Endometrial microvascular endothelial cells (primary cell): ENCODE data around the gene ELOVL6. TPM values are rescaled to one million over a fixed set of nuclear protein-coding genes. Genes with fewer than 3 reads are reported as not detected.
"Not testable (repeated sequence)": the region's sequence is repeated elsewhere in the genome, so short reads cannot be mapped to it uniquely, and the experiment has no call there.

Experiments used
- in situ Hi-C: cut with HindIII; loops from 2 replicates; pipeline ENCODE4 v1.10.0; 2017; ENCODE audit warnings: low sequenced_read_pairs, low pct_unique_long_range_greater_than_20kb; ENCODE audit errors: inconsistent ontology term
- total RNA-seq: library from RNA; depleted of rRNA; stranded (reverse); fragments of >200 nt; gene quantifications from one replicate; pipeline ENCODE4 v1.2.3, GENCODE V29; 2015; ENCODE audit errors: inconsistent ontology term

ELOVL6 gene
- total RNA-seq, 1 donor from 2014 or later: 7.7 TPM

GRCh38 chr4:110198049-110198434 is 373 bp downstream of the ELOVL6 start:
- in situ Hi-C loops: no loop called here

DNA sequence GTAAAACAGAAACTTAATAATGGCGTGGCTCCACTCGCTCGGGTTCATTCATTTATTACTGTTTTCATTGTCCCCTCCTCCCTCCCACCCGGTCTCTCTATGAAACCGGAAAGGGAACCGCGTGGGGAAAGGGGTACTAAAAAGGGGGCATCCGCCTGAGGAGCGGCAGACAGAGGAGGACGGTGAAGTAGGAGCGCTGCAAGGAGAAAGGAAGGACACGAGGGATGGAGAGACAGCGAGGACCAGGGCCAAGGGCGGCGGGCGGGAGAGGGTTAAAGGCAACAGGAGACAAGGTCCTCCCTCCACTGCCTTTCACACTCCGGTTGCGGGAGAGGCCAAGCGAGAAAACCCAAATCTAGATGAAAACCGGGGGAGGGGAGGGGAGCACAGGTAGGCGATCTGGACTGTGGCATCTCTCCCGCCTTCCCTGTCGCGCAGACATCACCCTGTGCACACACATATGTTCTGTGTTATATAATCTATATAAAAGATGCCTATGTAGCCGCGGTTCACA is 829 bp downstream of the ELOVL6 start:
- in situ Hi-C loops: no loop called here

- in situ Hi-C loops: no loop called here
Observed at GRCh38 chr4:110196871-110197528, 1.4 kb downstream of the ELOVL6 start.

DNA sequence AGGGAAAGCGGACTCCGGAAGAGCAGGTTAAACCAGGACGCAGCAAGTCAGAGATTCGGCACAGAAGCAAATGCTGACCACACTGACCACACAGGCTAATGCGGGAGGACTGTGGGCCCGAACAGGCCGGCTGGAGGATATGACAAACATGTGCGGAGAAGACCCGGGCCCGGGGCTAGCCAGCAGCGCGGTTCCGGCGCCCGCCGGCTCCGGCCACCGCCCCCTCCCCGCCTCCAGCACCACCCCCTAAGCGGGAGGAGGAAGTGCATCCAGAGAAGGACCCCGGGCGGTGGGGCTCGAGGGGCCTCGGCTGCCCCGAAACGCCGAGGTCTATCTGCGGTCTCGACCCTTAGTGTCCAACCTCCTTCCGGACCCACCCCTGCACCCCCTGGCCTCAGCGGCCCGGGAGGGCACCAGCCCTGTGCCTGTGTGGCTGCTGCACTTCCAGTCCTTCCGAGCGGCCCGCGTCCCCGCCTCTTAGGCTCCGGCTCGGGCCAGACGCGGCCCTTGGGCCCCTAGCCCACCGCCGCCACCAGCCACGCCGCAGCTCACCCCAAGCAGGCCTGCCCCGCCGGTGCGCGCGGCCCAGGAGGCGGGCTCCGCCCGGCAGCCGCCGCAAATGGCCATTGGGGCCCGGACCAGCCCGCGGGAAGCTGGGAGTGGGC is 2.1 kb downstream of the ELOVL6 start:
- in situ Hi-C loops: no loop called here

- in situ Hi-C loops: no loop called here
Observed at GRCh38 chr4:110195561-110196205, 2.7 kb downstream of the ELOVL6 start.

DNA sequence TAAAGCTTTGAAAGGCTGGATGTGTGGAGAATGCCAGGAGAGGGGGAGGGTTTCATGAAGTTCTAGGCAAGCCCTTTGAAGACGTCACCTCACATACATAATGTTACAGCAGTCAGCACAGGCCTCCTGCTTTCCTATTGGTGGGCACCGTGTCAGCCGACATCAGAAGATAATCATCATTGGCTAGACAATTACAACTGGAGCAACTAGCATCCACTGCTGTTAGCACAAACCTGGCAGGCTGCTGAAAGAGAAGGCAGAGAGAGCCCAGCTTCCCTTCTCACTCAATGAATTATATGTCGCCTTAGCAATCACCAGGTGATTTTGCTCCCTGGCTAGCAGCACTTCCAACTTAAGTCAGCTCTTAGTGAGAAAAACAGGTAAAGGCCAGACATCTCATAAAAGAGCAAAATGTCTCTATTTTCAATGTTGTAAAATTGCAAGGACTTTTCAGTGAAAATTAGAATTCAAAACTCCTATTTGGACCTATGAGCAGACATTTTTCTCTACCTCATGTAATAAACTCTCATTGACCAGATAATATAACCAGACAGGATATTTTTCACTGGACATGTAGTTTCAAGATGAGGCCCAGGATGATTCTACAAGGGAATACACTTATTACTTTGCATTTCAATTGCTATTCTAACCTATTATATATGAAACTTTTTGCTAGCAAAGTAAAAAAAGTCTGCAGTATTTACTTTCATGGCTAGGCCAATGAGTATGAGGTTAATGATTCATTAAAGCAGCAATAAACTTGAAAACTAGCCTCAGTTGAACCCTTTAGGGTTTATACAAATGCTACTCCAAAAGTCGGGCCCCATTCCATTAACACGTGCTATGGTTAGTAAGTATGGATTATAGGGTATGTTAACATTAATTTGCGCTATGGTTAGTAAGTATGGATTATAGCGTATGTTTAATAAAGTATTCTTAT is 4.3 kb downstream of the ELOVL6 start:
- in situ Hi-C loops: no loop called here

GRCh38 chr4:110193287-110193686 is 5.1 kb downstream of the ELOVL6 start:
- in situ Hi-C loops: not testable (repeated sequence)

DNA sequence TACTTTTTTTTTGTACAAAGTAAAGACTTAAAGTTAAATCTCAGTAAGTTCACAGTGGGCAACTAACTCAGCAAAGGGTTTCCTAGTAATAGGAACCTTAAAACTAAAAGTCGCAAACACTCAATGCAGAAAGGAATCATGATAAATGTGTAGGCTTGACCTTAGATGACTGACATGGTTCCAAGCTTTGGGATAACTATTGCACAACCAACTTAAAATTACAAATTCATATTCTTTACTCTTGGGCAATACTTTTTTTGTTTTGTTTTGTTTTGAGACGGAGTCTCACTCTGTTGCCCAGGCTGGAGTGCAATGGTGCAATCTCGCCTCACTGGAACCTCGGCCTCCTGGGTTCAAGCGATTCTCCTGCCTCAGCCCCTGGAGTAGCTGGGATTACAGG is 8.2 kb downstream of the ELOVL6 start:
- in situ Hi-C loops: no loop called here

GRCh38 chr4:110188113-110188512 is 10.3 kb downstream of the ELOVL6 start:
- in situ Hi-C loops: no loop called here

DNA sequence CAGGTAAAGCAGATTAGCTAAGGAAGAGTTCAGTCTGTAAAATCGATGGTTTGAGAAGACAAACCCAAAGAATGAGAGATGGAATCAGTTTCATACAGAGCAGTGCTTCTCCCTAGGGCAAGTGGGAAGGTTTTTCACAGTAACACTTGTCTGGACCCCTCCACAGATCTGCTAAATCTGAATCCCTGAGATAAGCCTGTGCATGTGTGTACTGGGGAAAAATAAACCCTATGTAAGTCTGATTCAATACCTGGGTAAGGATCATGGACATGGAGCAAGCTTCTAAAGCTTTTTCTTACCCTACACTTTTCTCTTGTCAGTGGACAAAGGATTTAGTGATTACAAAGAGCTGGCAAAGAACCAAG is 13.6 kb downstream of the ELOVL6 start:
- in situ Hi-C loops: no loop called here

DNA sequence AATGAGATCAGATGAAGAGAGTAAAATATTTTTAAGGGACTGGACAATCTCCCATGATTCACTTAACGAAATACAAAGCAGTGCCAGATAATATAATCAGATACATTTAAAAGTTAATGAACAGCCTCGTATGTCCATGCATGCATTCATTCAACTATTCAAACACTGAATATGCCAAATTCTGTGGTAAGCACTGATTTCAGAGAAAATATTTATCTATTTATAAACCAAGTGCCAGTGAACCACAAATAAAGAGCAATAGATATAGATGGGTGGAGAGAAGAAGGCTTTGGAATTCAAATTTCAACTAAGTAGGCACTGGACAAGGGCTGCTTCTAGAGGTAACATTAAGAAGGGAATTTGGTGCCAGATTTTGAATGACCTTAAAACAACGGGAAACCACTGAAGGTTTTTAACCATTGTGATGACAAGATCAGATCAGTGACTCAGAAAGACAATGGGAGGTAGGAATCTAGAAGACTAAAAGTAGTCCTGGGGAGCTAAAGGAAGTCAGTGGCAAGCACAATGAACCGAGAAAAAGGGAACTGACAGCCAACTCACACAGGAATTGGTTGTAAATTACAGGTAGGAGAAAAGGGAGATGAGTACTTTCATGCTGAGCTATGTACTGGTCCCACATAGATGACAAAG is 14.2 kb downstream of the ELOVL6 start:
- in situ Hi-C loops: no loop called here

- in situ Hi-C loops: no loop called here
Observed at GRCh38 chr4:110183643-110184042, 14.8 kb downstream of the ELOVL6 start.

GRCh38 chr4:110183058-110183457 is 15.4 kb downstream of the ELOVL6 start:
- in situ Hi-C loops: no loop called here

DNA sequence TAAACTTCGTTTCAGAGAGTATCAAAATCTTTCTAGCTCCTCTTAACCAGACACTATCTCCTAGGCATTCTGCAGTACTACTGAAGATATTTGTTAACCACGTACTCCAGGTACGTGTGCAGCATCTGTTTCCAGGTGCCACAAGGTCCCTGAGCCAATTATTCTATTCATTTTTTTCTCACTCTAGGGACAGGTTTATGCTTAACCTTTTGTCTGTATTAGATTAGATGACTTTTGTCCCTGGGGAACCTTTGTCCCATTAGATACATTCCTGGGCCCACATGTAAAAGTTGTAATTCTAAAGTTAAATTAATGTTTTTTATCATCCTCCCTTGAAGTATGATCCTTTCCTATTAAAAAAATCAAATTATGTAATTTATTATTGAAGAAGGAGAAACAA is 16.5 kb downstream of the ELOVL6 start:
- in situ Hi-C loops: no loop called here

DNA sequence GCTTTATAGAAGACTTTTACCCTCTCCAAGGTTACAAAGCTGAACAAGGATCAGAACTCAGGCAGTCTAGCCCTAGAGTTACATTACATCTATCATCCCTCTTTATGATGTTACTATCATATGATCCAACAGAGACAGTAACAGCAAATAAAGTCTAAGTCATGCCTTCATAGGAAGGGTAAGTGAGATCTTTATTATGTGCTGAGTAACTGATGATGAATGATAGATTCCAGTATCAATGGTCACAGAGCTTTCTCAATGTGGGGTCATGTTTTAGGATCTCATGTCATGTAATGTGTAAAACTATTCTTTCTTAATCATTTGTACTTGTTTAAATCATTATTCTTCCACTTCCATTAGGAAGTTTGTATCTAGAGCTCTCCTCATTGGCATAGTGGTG is 22.8 kb downstream of the ELOVL6 start:
- in situ Hi-C loops: no loop called here

DNA sequence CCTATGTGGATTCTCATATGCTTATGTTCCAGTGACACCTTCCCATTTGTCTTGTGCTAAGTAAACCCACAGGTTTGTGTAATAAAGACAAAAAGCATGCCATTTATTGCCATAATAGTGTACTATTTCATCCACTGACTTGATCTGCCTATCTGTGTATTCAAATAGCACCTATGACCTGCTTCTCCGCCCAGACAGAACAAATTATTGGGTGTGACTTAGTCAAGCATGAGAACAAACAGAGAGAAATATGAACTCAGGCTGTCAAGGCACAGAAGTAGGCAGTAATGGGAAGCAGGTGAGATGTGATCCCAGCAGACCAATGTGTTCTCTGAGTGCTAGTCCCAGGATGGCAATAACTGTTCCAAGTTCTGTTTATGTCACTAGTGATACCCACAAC is 25.4 kb downstream of the ELOVL6 start:
- in situ Hi-C loops: no loop called here

GRCh38 chr4:110171971-110172370 is 26.4 kb downstream of the ELOVL6 start:
- in situ Hi-C loops: no loop called here

- in situ Hi-C loops: no loop called here
Observed at GRCh38 chr4:110170861-110171260, 27.6 kb downstream of the ELOVL6 start.
